Measurements from ENCODE around the gene USF3. TPM values are rescaled to one million over a fixed set of nuclear protein-coding genes. Genes with fewer than 3 reads are reported as not detected.

USF3 gene
- total and polyA plus RNA-seq, 9 of the 15 experiments (the other 6 are each of a cell fraction or from before 2014, with no cell fraction given) = 1.4 to 6.9 (median 3.1) TPM

DNA sequence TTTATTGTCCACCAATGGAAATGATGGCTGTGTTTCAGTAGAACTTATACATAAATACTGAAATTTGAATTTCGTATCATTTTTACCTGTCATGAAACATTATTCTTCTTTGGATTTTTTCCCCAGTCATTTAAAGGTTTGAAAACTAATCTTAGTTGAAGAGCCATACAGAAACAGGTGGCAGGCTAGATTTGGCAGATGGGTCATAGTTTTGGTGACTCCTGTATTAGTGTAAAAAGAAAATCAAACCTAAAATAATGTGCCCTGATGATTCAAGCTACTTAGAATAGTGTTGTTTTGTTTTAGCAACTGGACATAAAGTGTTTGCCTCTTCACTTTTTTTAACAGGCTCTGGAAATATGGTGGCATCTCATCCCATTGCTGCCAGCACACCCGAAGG lies 95.2 kb downstream of the USF3 start:
- DNase-seq (ENCODE audit: extremely low read depth in 1 of 4, low spot score in 3 of 4) = no peak
- Histone ChIP-seq H3K79me2 (ENCODE audit: control insufficient read depth, insufficient read depth, low read length) (no peaks in the 10 kb centered on the region), H2AFZ (ENCODE audit: low read depth, low read length) (no peak overlapping the region), H3K9ac (ENCODE audit: insufficient read depth in 1 of 2, low read depth in 2 of 2, low read length in 2 of 2) (no peak overlapping the region), H3K4me3 (no peak overlapping the region), H3K4me1 (replicated peaks in 1 of 2; ENCODE audit: control insufficient read depth in 2 of 2, insufficient read depth in 2 of 2, low read length in 2 of 2) (no peaks in the 10 kb centered on the region), H3K9me3 (replicated peaks; ENCODE audit: control insufficient read depth, insufficient read depth, low read depth, low read length) (no peaks in the 10 kb centered on the region), H3K4me2 (ENCODE audit: insufficient read depth, low read length) (no peak overlapping the region), H3K27me3 (ENCODE audit: control insufficient read depth in 2 of 2, insufficient read depth in 2 of 2, low read length in 2 of 2) (peaks cover 0 to 4% of the 10 kb centered on the region in 2 experiments; a peak in 1 of 5 replicates), H3K9me1 (ENCODE audit: control insufficient read depth, insufficient read depth, low read length) (no peaks in the 10 kb centered on the region), H3K27ac (ENCODE audit: extremely low read depth, low read depth, low read length) (no peak overlapping the region), H4K20me1 (replicated peaks; ENCODE audit: control insufficient read depth, insufficient read depth, low read length) (no peaks in the 10 kb centered on the region), H3K36me3 (ENCODE audit: control insufficient read depth, insufficient read depth, low read length) (no peaks in the 10 kb centered on the region)
- CTCF ChIA-PET (ENCODE audit: low intra/inter-chr PET ratio) = no interaction called here
- no peak for FAIRE-seq
- in situ Hi-C loops (cut with MboI) = loop anchor here (25.0 kb wide), 1 partner anchor 539 kb away; no protein-coding TSS in a partner anchor
- WGBS (ENCODE audit: insufficient coverage, low coverage, missing lambda C conversion rate) = 0% methylated on average over 2 of the region's 2 CpGs
- TF ChIP-seq, protein P1, sequence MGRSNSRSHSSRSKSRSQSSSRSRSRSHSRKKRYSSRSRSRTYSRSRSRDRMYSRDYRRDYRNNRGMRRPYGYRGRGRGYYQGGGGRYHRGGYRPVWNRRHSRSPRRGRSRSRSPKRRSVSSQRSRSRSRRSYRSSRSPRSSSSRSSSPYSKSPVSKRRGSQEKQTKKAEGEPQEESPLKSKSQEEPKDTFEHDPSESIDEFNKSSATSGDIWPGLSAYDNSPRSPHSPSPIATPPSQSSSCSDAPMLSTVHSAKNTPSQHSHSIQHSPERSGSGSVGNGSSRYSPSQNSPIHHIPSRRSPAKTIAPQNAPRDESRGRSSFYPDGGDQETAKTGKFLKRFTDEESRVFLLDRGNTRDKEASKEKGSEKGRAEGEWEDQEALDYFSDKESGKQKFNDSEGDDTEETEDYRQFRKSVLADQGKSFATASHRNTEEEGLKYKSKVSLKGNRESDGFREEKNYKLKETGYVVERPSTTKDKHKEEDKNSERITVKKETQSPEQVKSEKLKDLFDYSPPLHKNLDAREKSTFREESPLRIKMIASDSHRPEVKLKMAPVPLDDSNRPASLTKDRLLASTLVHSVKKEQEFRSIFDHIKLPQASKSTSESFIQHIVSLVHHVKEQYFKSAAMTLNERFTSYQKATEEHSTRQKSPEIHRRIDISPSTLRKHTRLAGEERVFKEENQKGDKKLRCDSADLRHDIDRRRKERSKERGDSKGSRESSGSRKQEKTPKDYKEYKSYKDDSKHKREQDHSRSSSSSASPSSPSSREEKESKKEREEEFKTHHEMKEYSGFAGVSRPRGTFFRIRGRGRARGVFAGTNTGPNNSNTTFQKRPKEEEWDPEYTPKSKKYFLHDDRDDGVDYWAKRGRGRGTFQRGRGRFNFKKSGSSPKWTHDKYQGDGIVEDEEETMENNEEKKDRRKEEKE (IDR thresholded peaks at IDR 0.05; ENCODE audit: borderline replicate concordance in 1 of 2, control insufficient read depth in 1 of 2, low read depth in 2 of 2, low read length in 1 of 2) = no peak
- TF ChIP-seq MAFK (IDR thresholded peaks at IDR 0.05; ENCODE audit: low read length) (no peak), CBX1 (IDR thresholded peaks at IDR 0.05; ENCODE audit: low read depth) (no peak), RFX7 (CRISPR knock-in tag; IDR thresholded peaks at IDR 0.05) (no peak), ZNF121 (CRISPR knock-in tag; conservative IDR thresholded peaks at IDR 0.05) (no peak), SMAD2 (IDR thresholded peaks at IDR 0.05; ENCODE audit: low read depth, low read length) (no peak), SMARCB1 (IDR thresholded peaks at IDR 0.05; ENCODE audit: insufficient read length, low read depth) (no peak), MBD2 (IDR thresholded peaks at IDR 0.05; ENCODE audit: borderline replicate concordance, low read depth) (no peak), NELFE (IDR thresholded peaks at IDR 0.05; ENCODE audit: insufficient read depth, insufficient read length) (no peak), ZNF830 (CRISPR knock-in tag; IDR thresholded peaks at IDR 0.05) (no peak), PML (IDR thresholded peaks at IDR 0.05; ENCODE audit: low read length) (no peak)
- TF ChIP-seq, protein P2, sequence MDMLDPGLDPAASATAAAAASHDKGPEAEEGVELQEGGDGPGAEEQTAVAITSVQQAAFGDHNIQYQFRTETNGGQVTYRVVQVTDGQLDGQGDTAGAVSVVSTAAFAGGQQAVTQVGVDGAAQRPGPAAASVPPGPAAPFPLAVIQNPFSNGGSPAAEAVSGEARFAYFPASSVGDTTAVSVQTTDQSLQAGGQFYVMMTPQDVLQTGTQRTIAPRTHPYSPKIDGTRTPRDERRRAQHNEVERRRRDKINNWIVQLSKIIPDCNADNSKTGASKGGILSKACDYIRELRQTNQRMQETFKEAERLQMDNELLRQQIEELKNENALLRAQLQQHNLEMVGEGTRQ (CRISPR knock-in tag; IDR thresholded peaks at IDR 0.05) = no peak
- BruUV-seq (replicated peaks) = no TSS peak
- POLR2A ChIA-PET = no interaction called here
- intact Hi-C loops (cut with micrococcal nuclease) = no loop called here
- no peak for ATAC-seq
